ENCODE measurements around the gene ZFHX3. TPM values are rescaled to one million over a fixed set of nuclear protein-coding genes. Genes with fewer than 3 reads are reported as not detected.

The ZFHX3 gene
- total and polyA plus RNA-seq, 10 donors: 0.47 to 18.5 (median 11.1) TPM

DNA sequence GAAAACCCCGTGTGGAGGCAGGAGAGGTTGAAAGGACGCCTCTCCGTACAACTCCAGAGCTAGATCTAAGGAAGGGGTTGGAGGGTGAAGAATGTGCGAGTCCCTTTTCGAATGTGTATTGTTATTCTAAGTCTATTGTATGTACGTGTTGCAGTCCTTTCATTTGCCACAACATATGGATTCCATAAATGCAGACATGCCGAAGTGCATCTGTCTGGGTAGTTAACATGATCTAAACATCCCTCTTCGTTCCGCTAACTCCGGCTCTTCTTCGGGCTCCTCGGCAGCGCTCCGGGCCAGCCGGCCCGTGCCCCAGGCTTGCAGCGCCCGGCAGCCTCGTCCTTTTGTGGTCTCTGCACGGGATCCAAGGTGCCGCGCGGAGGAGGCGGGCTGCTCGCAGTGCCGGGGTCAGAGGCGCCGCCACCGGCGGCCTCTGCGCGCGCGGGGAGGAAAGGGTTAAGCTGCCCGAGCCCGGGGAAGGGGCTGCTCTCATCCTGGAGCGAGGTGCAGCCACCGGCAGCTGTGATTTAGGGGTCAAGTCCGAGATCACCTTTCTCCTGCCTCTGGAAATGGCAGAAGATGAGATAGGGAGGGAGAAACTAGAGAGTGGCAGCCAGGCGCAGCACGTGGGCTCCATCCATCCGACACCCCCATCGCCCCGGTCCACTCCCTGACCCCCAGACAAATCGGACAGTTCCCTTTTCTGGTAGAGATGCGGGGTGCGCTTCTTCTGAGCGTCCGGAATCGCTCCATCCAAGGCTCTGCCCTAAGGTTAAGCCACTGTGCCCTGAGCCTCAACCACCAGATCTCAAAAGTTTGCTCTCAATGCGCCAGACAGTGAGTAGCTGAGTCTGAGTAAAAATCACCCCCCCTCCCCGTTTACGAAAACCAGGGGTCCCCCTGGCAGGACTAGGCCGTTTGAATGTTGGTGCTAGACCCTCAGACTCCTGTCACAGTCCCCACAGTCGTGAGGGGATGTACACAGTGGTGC lies 15.1 kb upstream of the ZFHX3 start:
- H3K4me3 ChIP-seq: peak overlapping the region in 3 of 8 donors; percentile 1 to 49 (median 11)
- TF ChIP-seq POLR2A (IDR thresholded peaks at IDR 0.05) (no peak), POLR2AphosphoS5 (IDR thresholded peaks at IDR 0.05) (peak in 1 of 3 donors; percentile 19)
- TF ChIP-seq, protein P1, sequence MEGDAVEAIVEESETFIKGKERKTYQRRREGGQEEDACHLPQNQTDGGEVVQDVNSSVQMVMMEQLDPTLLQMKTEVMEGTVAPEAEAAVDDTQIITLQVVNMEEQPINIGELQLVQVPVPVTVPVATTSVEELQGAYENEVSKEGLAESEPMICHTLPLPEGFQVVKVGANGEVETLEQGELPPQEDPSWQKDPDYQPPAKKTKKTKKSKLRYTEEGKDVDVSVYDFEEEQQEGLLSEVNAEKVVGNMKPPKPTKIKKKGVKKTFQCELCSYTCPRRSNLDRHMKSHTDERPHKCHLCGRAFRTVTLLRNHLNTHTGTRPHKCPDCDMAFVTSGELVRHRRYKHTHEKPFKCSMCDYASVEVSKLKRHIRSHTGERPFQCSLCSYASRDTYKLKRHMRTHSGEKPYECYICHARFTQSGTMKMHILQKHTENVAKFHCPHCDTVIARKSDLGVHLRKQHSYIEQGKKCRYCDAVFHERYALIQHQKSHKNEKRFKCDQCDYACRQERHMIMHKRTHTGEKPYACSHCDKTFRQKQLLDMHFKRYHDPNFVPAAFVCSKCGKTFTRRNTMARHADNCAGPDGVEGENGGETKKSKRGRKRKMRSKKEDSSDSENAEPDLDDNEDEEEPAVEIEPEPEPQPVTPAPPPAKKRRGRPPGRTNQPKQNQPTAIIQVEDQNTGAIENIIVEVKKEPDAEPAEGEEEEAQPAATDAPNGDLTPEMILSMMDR (IDR thresholded peaks at IDR 0.05 in 8 of 11, conservative IDR thresholded peaks at IDR 0.05 in 3 of 11): no peak
- intact Hi-C loops (cut with DNase I; ENCODE audit: low total_unique reads): loop anchor here (10.0 kb wide), 1 partner anchor 112 kb away; no protein-coding TSS in a partner anchor
- no peak for DNase-seq
- peaks cover 9 to 92% (median 60%) of the 10 kb centered on the region in 7 donors for H3K27me3 ChIP-seq (replicated peaks in 1 of 7)
- no peaks in the 10 kb centered on the region for H3K36me3 ChIP-seq
- peaks cover 13 to 89% (median 55%) of the 10 kb centered on the region in 6 donors for H3K4me1 ChIP-seq
- 16 to 38% (median 17%) methylated on average over 37 to 55 of the region's 55 CpGs for WGBS, 5 donors
- H3K27ac ChIP-seq: no peak overlapping the region
- H3K9me3 ChIP-seq: no peaks in the 10 kb centered on the region

DNA sequence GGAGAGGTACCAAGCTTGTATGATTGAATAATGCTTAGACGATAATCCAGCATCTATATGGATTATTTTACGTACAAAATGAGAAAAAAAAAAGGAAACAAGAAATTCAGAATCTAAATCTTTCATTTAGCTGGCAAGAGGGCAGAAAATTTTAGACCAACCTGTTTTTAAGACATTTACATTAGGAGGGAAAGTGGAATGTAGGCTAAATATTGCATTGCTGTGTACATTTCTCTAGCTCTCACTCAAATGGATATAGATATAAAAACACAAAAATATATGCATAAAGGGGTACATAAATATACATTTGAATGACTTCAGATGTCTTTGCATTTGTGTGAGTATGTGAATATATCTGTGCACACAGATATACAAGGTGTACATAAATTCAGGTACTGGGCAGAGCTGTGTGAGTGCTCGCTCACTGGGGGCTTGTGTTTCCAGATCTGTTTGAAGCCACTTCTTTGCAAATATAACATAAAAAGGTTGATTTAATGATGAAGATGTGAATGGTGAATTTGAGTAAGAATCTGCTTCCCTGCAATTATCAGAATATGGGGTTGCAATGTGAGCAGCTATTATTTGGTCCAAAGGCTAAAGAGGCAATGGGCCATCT lies 14.2 kb upstream of the ZFHX3 start:
- TF ChIP-seq POLR2AphosphoS5 (IDR thresholded peaks at IDR 0.05) (no peak), POLR2A (IDR thresholded peaks at IDR 0.05) (no peak)
- TF ChIP-seq, protein P1 (IDR thresholded peaks at IDR 0.05 in 8 of 11, conservative IDR thresholded peaks at IDR 0.05 in 3 of 11): no peak
- H3K36me3 ChIP-seq: no peaks in the 10 kb centered on the region
- peaks cover 16 to 85% (median 55%) of the 10 kb centered on the region in 6 donors for H3K4me1 ChIP-seq
- no peaks in the 10 kb centered on the region for H3K9me3 ChIP-seq
- no peak for DNase-seq
- intact Hi-C loops (cut with DNase I; ENCODE audit: low total_unique reads): loop anchor here (10.0 kb wide), 1 partner anchor 113 kb away; no protein-coding TSS in a partner anchor
- H3K27me3 ChIP-seq (replicated peaks in 1 of 7): peaks cover 9 to 89% (median 55%) of the 10 kb centered on the region in 7 donors
- WGBS, 5 donors: 90 to 92% (median 91%) methylated on average over 3 of the region's 3 CpGs
- H3K27ac ChIP-seq: no peak overlapping the region
- no peak overlapping the region for H3K4me3 ChIP-seq

GRCh38 chr16:73060892-73061490 lies 13.1 kb upstream of the ZFHX3 start:
- Histone ChIP-seq H3K36me3 (no peaks in the 10 kb centered on the region), H3K4me3 (no peak overlapping the region), H3K27ac (no peak overlapping the region), H3K27me3 (replicated peaks in 1 of 7) (peaks cover 3 to 86% (median 44%) of the 10 kb centered on the region in 7 donors), H3K9me3 (no peaks in the 10 kb centered on the region), H3K4me1 (peaks cover 12 to 85% (median 55%) of the 10 kb centered on the region in 6 donors)
- 81 to 90% (median 86%) methylated on average over 4 of the region's 4 CpGs for WGBS, 5 donors
- intact Hi-C loops (cut with DNase I; ENCODE audit: low total_unique reads): loop anchor here (10.0 kb wide), 1 partner anchor 114 kb away; no protein-coding TSS in a partner anchor
- DNase-seq: no peak
- TF ChIP-seq POLR2AphosphoS5 (IDR thresholded peaks at IDR 0.05) (no peak), POLR2A (IDR thresholded peaks at IDR 0.05) (no peak)
- TF ChIP-seq, protein P1 (IDR thresholded peaks at IDR 0.05 in 8 of 11, conservative IDR thresholded peaks at IDR 0.05 in 3 of 11): no peak
